Right lung (tissue), 5 donors: ENCODE data around the gene GHR. TPM values are rescaled to one million over a fixed set of nuclear protein-coding genes. Genes with fewer than 3 reads are reported as not detected.
"Not testable (repeated sequence)": the region's sequence is repeated elsewhere in the genome, so short reads cannot be mapped to it uniquely, and the experiment has no call there.

Source experiments
- DNase-seq, 2 donors: peaks; one replicate each; pipeline ENCODE4 v3.0.0-alpha.2; 2013
- polyA plus RNA-seq, 5 donors: library from polyadenylated mRNA; unstranded; fragments of 120-200 nt; gene quantifications; one replicate each; pipeline versions ENCODE4 v1.2.1 to v1.2.3, GENCODE V29; 2013; ENCODE audit warnings: inconsistent platforms in 1 of 5, low replicate concordance in 1 of 5; ENCODE audit not compliant: insufficient read length in 5 of 5, insufficient read depth in 1 of 5

The GHR gene
- polyA plus RNA-seq, 5 donors = 18.2 to 35.0 (median 29.2) TPM

GRCh38 chr5:42701351-42702059, 278.3 kb downstream of the GHR start:
- no peak for DNase-seq

GRCh38 chr5:42703238-42703637, 280.0 kb downstream of the GHR start:
- no peak for DNase-seq

GRCh38 chr5:42715785-42716184, 292.5 kb downstream of the GHR start:
- DNase-seq = no peak

GRCh38 chr5:42718591-42718990, 295.4 kb downstream of the GHR start:
- no peak for DNase-seq

- no peak for DNase-seq
Measured at GRCh38 chr5:42719034-42719433, 295.8 kb downstream of the GHR start.

GRCh38 chr5:42720251-42720650, 297.0 kb downstream of the GHR start:
- no peak for DNase-seq

- DNase-seq = no peak
Measured at GRCh38 chr5:42721484-42721883, 298.2 kb downstream of the GHR start.

GRCh38 chr5:42734531-42735058, 311.4 kb downstream of the GHR start:
- DNase-seq = not testable (repeated sequence)

GRCh38 chr5:42740920-42741319, 317.7 kb downstream of the GHR start:
- DNase-seq = no peak

- no peak for DNase-seq
Measured at GRCh38 chr5:42745426-42745825, 322.2 kb downstream of the GHR start.

- DNase-seq = no peak
Measured at GRCh38 chr5:42745856-42746255, 322.6 kb downstream of the GHR start.

GRCh38 chr5:42749020-42749419, 325.8 kb downstream of the GHR start:
- no peak for DNase-seq

- DNase-seq = no peak
Measured at GRCh38 chr5:42750507-42750906, 327.3 kb downstream of the GHR start.

GRCh38 chr5:42751044-42751443, 327.8 kb downstream of the GHR start:
- no peak for DNase-seq

- no peak for DNase-seq
Measured at GRCh38 chr5:42753099-42753498, 329.9 kb downstream of the GHR start.

- DNase-seq = peak; percentile 7 to 14
Measured at GRCh38 chr5:42756606-42757601, 333.7 kb downstream of the GHR start, which contains the start of gene CCDC152. Gene CCDC152, plus strand, starts transcription at chr5:42756818. Its CDS starts 2,304 bp downstream, at chr5:42759122.

- DNase-seq = no peak
Measured at GRCh38 chr5:42759456-42759855, 336.2 kb downstream of the GHR start.

GRCh38 chr5:42760426-42760825, 337.2 kb downstream of the GHR start:
- DNase-seq = no peak

GRCh38 chr5:42761791-42762190, 338.6 kb downstream of the GHR start:
- no peak for DNase-seq

- DNase-seq = peak; percentile 10 to 27
Measured at GRCh38 chr5:42767491-42768105, 344.4 kb downstream of the GHR start.

- no peak for DNase-seq
Measured at GRCh38 chr5:42768106-42768504, 344.9 kb downstream of the GHR start.

GRCh38 chr5:42770003-42770402, 346.8 kb downstream of the GHR start:
- DNase-seq = no peak
